ENCODE measurements around the gene PKLR. TPM values are rescaled to one million over a fixed set of nuclear protein-coding genes. Genes with fewer than 3 reads are reported as not detected.

Gene PKLR
- polyA plus RNA-seq, 1 donor from 2014 or later: not detected

- H3K79me2 ChIP-seq (replicated peaks; ENCODE audit: insufficient read depth, low read length): no peaks in the 10 kb centered on the region
- H3K9me3 ChIP-seq (ENCODE audit: low read length): no peaks in the 10 kb centered on the region
- H3K36me3 ChIP-seq (ENCODE audit: insufficient read depth, low read length): no peaks in the 10 kb centered on the region
- H3K9me2 ChIP-seq (ENCODE audit: insufficient read depth, low read length): no peaks in the 10 kb centered on the region
- H3K27me3 ChIP-seq (ENCODE audit: insufficient read depth, low read depth, low read length): peaks cover 27% of the 10 kb centered on the region
- no peaks in the 10 kb centered on the region for H4K20me1 ChIP-seq (ENCODE audit: insufficient read depth)
- no peak overlapping the region for H3K27ac ChIP-seq (ENCODE audit: low read length)
- H3K4me3 ChIP-seq (ENCODE audit: low read length): no peak overlapping the region
- H3K4me2 ChIP-seq (ENCODE audit: low read length): no peak overlapping the region
- H3F3A ChIP-seq (ENCODE audit: insufficient read depth, low read length, poor library complexity, severe bottlenecking): no peaks in the 10 kb centered on the region
- TF ChIP-seq POLR2AphosphoS5 (IDR thresholded peaks at IDR 0.05) (no peak), SMC3 (conservative IDR thresholded peaks at IDR 0.05; ENCODE audit: poor library complexity) (no peak), CTCF (IDR thresholded peaks at IDR 0.05; ENCODE audit: poor library complexity, severe bottlenecking) (no peak), EZH2 (IDR thresholded peaks at IDR 0.05; ENCODE audit: borderline replicate concordance, insufficient read depth, low read length, poor library complexity, severe bottlenecking) (no peak), EP300 (conservative IDR thresholded peaks at IDR 0.05; ENCODE audit: poor library complexity, severe bottlenecking) (no peak), MXI1 (conservative IDR thresholded peaks at IDR 0.05; ENCODE audit: poor library complexity, severe bottlenecking) (no peak), RAD21 (conservative IDR thresholded peaks at IDR 0.05) (no peak), REST (IDR thresholded peaks at IDR 0.05; ENCODE audit: borderline replicate concordance) (no peak)
- no peak overlapping the region for H2AFZ ChIP-seq (ENCODE audit: low read depth, low read length)
- H3K9ac ChIP-seq (ENCODE audit: low read length): no peak overlapping the region
Measured at GRCh38 chr1:155295942-155296267, 5.3 kb downstream of the PKLR start.

- Histone ChIP-seq H3K36me3 (ENCODE audit: insufficient read depth, low read length) (no peaks in the 10 kb centered on the region), H3F3A (ENCODE audit: insufficient read depth, low read length, poor library complexity, severe bottlenecking) (no peaks in the 10 kb centered on the region), H3K27ac (ENCODE audit: low read length) (no peak overlapping the region), H3K4me3 (ENCODE audit: low read length) (no peak overlapping the region), H3K9me3 (ENCODE audit: low read length) (no peaks in the 10 kb centered on the region), H3K4me2 (ENCODE audit: low read length) (no peak overlapping the region), H4K20me1 (ENCODE audit: insufficient read depth) (no peaks in the 10 kb centered on the region), H3K9me2 (ENCODE audit: insufficient read depth, low read length) (no peaks in the 10 kb centered on the region), H3K27me3 (ENCODE audit: insufficient read depth, low read depth, low read length) (peaks cover 27% of the 10 kb centered on the region), H2AFZ (ENCODE audit: low read depth, low read length) (no peak overlapping the region), H3K79me2 (replicated peaks; ENCODE audit: insufficient read depth, low read length) (no peaks in the 10 kb centered on the region), H3K9ac (ENCODE audit: low read length) (no peak overlapping the region)
- TF ChIP-seq MXI1 (conservative IDR thresholded peaks at IDR 0.05; ENCODE audit: poor library complexity, severe bottlenecking): no peak
- TF ChIP-seq RAD21 (conservative IDR thresholded peaks at IDR 0.05): no peak
- TF ChIP-seq POLR2AphosphoS5 (IDR thresholded peaks at IDR 0.05): no peak
Measured at GRCh38 chr1:155295183-155295941, 5.9 kb downstream of the PKLR start.

All from neural cell (in vitro differentiated cells).